Measurements from ENCODE around the gene DNAJC5.

DNAJC5 gene

DNA sequence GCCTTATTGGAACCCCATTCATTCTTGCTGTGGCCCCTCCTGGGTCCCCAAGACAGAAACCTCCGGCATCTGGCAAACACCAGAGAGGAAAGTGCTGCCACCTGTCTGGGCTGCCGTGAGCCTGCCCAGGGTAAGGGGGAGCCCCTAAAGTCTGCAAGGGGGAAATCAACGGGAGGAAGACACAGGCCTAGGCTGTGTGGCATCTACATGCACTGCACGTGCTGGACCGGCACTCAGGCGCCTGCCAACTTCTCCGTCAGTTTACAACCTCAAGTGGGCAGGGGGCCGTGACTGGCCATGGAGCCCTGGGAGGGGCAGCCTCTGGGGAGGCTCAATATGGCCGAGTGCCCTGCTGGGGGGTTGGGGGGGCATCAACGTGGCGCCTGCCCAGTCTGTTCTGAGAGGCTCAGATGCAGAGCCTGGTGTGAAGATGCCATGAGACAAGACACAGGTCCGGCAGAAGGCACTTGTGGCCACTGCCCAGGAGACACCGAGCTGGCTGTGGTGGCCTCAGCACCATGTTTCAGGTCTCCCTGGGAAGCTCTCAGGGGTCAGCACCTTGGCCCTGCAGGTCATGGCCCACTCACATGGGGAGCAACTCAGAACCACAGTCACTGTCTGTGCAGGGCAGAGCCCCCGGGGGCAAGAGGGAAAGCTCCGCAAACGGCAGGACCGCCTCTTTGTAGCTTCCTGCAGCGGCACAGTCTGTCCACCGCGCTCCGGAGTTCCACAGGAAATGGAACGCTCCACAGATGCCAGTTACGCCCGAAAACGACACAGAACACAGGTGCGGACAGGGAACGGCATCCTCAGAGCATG lies 52.9 kb downstream of the DNAJC5 start:
- no peak overlapping the region for H3K27ac ChIP-seq (ENCODE audit: low read length)
- H3K9me3 ChIP-seq (ENCODE audit: insufficient read depth, low read depth, low read length) = no peaks in the 10 kb centered on the region
- H3K4me1 ChIP-seq (ENCODE audit: insufficient read depth, low read length) = peaks cover 6% of the 10 kb centered on the region
- H3K27me3 ChIP-seq (ENCODE audit: insufficient read depth, low read length) = no peaks in the 10 kb centered on the region
- peaks cover 31% of the 10 kb centered on the region for H3K36me3 ChIP-seq (ENCODE audit: insufficient read depth, low read depth, low read length)
- no peak overlapping the region for H3K9ac ChIP-seq (ENCODE audit: low read depth, low read length)
- no peak overlapping the region for H3K4me3 ChIP-seq (ENCODE audit: low read length)

DNA sequence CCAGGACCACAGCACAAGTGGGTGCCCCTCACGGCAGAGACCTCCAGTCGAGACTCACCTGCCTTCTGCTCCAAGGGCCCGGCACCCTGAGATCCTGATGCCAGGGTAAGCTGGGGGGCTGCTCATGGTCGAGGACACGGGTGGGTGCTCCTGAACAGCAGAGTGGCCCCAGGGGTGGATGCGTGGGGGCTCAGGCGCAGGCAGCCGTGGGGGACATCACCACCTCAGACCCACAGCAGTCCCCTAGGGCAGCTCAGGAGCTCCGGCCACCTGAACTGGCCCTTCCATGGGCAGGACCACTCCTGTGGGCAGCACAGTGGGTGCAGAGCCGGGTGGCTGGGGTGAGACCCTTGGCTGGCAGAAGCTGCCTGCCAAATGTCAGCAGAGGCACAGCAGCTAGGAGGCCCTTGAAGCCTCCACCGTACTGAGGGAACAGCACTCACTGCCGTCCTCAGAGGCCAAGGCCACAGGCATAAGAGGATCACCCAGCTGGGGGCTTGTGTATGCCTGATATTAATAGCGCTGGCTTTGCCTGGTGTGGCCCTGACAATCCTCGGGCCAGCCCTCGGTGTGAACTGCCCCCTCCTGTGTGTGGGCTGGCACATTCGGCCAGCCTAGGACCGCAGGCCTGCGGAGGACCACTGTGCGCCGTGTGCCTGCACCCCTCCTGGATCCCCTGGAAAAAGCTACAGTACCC lies 55.9 kb downstream of the DNAJC5 start:
- H3K9ac ChIP-seq (ENCODE audit: low read depth, low read length) = no peak overlapping the region
- no peak overlapping the region for H3K27ac ChIP-seq (ENCODE audit: low read length)
- peaks cover 6% of the 10 kb centered on the region for H3K4me1 ChIP-seq (ENCODE audit: insufficient read depth, low read length)
- H3K27me3 ChIP-seq (ENCODE audit: insufficient read depth, low read length) = no peaks in the 10 kb centered on the region
- H3K9me3 ChIP-seq (ENCODE audit: insufficient read depth, low read depth, low read length) = no peaks in the 10 kb centered on the region
- H3K4me3 ChIP-seq (ENCODE audit: low read length) = no peak overlapping the region
- H3K36me3 ChIP-seq (ENCODE audit: insufficient read depth, low read depth, low read length) = peaks cover 1% of the 10 kb centered on the region; the same call in 1 of the 2 replicates

- no peak overlapping the region for H3K4me3 ChIP-seq (ENCODE audit: low read length)
- no peak overlapping the region for H3K27ac ChIP-seq (ENCODE audit: low read length)
- no peak overlapping the region for H3K9ac ChIP-seq (ENCODE audit: low read depth, low read length)
- H3K27me3 ChIP-seq (ENCODE audit: insufficient read depth, low read length) = no peaks in the 10 kb centered on the region
- H3K4me1 ChIP-seq (ENCODE audit: insufficient read depth, low read length) = peaks cover 6% of the 10 kb centered on the region
- no peaks in the 10 kb centered on the region for H3K36me3 ChIP-seq (ENCODE audit: insufficient read depth, low read depth, low read length)
- H3K9me3 ChIP-seq (ENCODE audit: insufficient read depth, low read depth, low read length) = no peaks in the 10 kb centered on the region
Measured at GRCh38 chr20:63951398-63952209, 56.7 kb downstream of the DNAJC5 start.

DNA sequence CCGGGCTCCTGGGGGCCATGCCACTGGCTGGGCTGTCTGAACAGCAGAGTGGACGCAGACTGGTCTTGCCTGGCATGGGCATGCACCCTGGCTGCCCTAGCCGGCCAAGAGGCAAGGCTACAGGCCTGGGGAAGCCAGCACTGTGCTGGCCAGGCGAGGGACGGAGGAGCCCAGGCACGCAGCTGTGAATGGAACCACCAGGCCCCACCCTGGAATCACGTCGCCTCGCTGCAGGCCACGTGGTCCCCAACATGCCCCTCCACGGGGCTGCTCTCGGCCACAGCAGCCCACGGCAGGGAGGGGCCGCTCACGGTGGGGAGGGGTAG lies 57.2 kb downstream of the DNAJC5 start:
- Histone ChIP-seq H3K9ac (ENCODE audit: low read depth, low read length) (no peak overlapping the region), H3K27ac (ENCODE audit: low read length) (no peak overlapping the region), H3K4me3 (ENCODE audit: low read length) (no peak overlapping the region), H3K27me3 (ENCODE audit: insufficient read depth, low read length) (no peaks in the 10 kb centered on the region), H3K4me1 (ENCODE audit: insufficient read depth, low read length) (peaks cover 6% of the 10 kb centered on the region), H3K9me3 (ENCODE audit: insufficient read depth, low read depth, low read length) (no peaks in the 10 kb centered on the region), H3K36me3 (ENCODE audit: insufficient read depth, low read depth, low read length) (no peaks in the 10 kb centered on the region)

GRCh38 chr20:63952769-63953168 lies 57.8 kb downstream of the DNAJC5 start:
- Histone ChIP-seq H3K4me1 (ENCODE audit: insufficient read depth, low read length) (peaks cover 6% of the 10 kb centered on the region), H3K9ac (ENCODE audit: low read depth, low read length) (no peak overlapping the region), H3K9me3 (ENCODE audit: insufficient read depth, low read depth, low read length) (no peaks in the 10 kb centered on the region), H3K36me3 (ENCODE audit: insufficient read depth, low read depth, low read length) (no peaks in the 10 kb centered on the region), H3K4me3 (ENCODE audit: low read length) (no peak overlapping the region), H3K27me3 (ENCODE audit: insufficient read depth, low read length) (no peaks in the 10 kb centered on the region), H3K27ac (ENCODE audit: low read length) (no peak overlapping the region)

GRCh38 chr20:63953764-63954429 lies 59.0 kb downstream of the DNAJC5 start:
- Histone ChIP-seq H3K4me3 (ENCODE audit: low read length) (no peak overlapping the region), H3K27me3 (ENCODE audit: insufficient read depth, low read length) (no peaks in the 10 kb centered on the region), H3K4me1 (ENCODE audit: insufficient read depth, low read length) (peaks cover 14% of the 10 kb centered on the region), H3K9me3 (ENCODE audit: insufficient read depth, low read depth, low read length) (no peaks in the 10 kb centered on the region), H3K9ac (ENCODE audit: low read depth, low read length) (no peak overlapping the region), H3K27ac (ENCODE audit: low read length) (no peak overlapping the region), H3K36me3 (ENCODE audit: insufficient read depth, low read depth, low read length) (no peaks in the 10 kb centered on the region)

DNA sequence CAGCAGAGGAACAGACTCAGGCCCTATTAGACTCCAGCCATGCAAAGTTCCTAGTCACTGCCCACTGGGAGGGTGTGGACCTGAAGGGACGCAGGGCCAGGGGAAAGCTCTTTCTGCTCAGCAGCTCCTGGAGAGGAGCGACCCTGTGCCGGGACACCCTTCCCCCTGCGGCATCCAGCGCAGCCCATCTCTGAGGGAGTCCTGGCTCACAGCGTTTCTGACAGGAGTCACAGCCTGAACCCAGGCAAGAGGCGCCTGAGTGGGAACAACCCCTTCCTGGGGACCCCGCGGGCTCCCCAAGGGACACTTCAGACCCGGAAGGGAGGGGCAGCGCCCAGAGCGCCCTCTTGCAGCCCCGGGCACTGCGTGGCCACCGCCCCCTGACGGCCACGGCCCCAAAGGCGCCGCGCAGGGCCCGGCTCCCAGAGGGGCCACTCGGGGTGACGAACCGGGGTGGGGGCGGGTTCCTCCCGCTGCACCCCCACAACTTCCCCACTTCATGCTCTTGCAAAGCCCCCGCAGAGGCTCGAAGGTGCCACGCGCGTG lies 60.4 kb downstream of the DNAJC5 start:
- no peaks in the 10 kb centered on the region for H3K27me3 ChIP-seq (ENCODE audit: insufficient read depth, low read length)
- H3K9ac ChIP-seq (ENCODE audit: low read depth, low read length) = peak overlapping the region; percentile 88
- no peak overlapping the region for H3K27ac ChIP-seq (ENCODE audit: low read length)
- H3K4me3 ChIP-seq (ENCODE audit: low read length) = peak overlapping the region; percentile 87
- no peaks in the 10 kb centered on the region for H3K9me3 ChIP-seq (ENCODE audit: insufficient read depth, low read depth, low read length)
- H3K36me3 ChIP-seq (ENCODE audit: insufficient read depth, low read depth, low read length) = peaks cover 12% of the 10 kb centered on the region; the same call in 1 of the 2 replicates
- peaks cover 15% of the 10 kb centered on the region; the same call in 1 of the 2 replicates for H3K4me1 ChIP-seq (ENCODE audit: insufficient read depth, low read length)

GRCh38 chr20:63955827-63956663 lies 61.1 kb downstream of the DNAJC5 start, which contains the start of gene UCKL1:
UCKL1 (minus strand) TSS chr20:63956416; CDS start chr20:63956372, 44 bp downstream.
- H3K4me3 ChIP-seq (ENCODE audit: low read length) = peak within 1 kb of the TSS; percentile 87
- peaks cover 15% of the 10 kb centered on the region; the same call in 1 of the 2 replicates for H3K4me1 ChIP-seq (ENCODE audit: insufficient read depth, low read length)
- H3K27me3 ChIP-seq (ENCODE audit: insufficient read depth, low read length) = no peaks in the 10 kb centered on the region
- peaks cover 13% of the 10 kb centered on the region; the same call in 1 of the 2 replicates for H3K36me3 ChIP-seq (ENCODE audit: insufficient read depth, low read depth, low read length)
- no peaks in the 10 kb centered on the region for H3K9me3 ChIP-seq (ENCODE audit: insufficient read depth, low read depth, low read length)
- H3K9ac ChIP-seq (ENCODE audit: low read depth, low read length) = peak within 1 kb of the TSS; percentile 88
- peak within 1 kb of the TSS; percentile 76 for H3K27ac ChIP-seq (ENCODE audit: low read length)

DNA sequence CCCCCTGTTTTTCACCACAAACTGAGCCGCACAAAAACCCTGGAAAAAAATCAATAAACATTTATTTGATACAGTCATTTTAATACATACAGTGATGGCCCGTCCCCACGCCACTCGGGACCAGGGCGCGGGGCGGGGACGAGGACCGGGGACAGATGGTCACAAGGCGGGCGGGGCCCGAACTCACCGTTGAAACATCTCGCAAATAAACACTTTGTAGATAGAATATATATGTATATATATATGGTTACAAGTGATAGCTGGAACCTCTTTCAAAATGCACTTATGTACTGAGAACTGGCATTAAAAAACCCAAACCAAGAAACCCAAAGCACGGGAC lies 61.7 kb downstream of the DNAJC5 start:
- no peaks in the 10 kb centered on the region for H3K27me3 ChIP-seq (ENCODE audit: insufficient read depth, low read length)
- H3K27ac ChIP-seq (ENCODE audit: low read length) = no peak overlapping the region
- no peaks in the 10 kb centered on the region for H3K9me3 ChIP-seq (ENCODE audit: insufficient read depth, low read depth, low read length)
- H3K9ac ChIP-seq (ENCODE audit: low read depth, low read length) = peak overlapping the region; percentile 72; the same call in 1 of the 2 replicates
- H3K4me3 ChIP-seq (ENCODE audit: low read length) = peak overlapping the region; percentile 75
- H3K36me3 ChIP-seq (ENCODE audit: insufficient read depth, low read depth, low read length) = peaks cover 19% of the 10 kb centered on the region
- H3K4me1 ChIP-seq (ENCODE audit: insufficient read depth, low read length) = peaks cover 15% of the 10 kb centered on the region; the same call in 1 of the 2 replicates

DNA sequence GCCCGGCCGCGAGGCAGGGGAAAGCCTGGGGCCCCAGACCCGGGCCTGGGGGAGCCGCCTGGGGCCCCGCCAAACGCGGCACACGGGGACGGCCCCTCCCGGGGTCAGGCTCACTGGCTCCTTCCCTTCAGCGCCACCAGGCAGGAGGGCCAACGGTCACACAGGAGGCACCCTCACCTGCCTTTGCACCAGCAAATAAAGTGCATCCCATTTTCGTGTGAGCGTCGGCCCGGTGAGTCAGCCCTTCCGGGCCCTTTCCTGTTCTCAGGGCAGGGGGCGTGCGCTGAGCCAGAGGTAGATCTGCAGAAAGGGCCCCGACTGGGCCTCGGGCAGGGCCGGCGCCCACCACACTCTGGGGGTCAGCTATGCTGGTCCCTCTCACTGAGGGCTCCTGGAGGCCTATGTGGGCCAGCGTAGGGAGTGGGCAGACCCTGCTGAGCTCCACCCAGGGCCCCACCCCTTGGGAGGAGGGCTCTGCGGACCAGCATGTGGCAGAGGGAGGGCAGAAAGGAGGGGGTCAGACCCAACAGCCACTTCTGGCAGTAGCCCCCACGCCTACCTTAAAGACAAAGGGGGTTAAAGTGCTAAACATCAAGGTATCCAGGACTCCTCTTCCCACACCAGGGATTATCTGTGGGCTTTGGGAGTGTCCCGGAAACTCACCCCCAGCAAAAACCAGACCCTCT lies 62.2 kb downstream of the DNAJC5 start:
- Histone ChIP-seq H3K27ac (ENCODE audit: low read length) (peak overlapping the region; percentile 76), H3K27me3 (ENCODE audit: insufficient read depth, low read length) (no peaks in the 10 kb centered on the region), H3K9ac (ENCODE audit: low read depth, low read length) (peak overlapping the region; percentile 72; the same call in 1 of the 2 replicates), H3K36me3 (ENCODE audit: insufficient read depth, low read depth, low read length) (peaks cover 24% of the 10 kb centered on the region), H3K4me3 (ENCODE audit: low read length) (peak overlapping the region; percentile 75), H3K9me3 (ENCODE audit: insufficient read depth, low read depth, low read length) (no peaks in the 10 kb centered on the region), H3K4me1 (ENCODE audit: insufficient read depth, low read length) (peaks cover 15% of the 10 kb centered on the region; the same call in 1 of the 2 replicates)

Measured in iPS-20b (cell line).